ENCODE data around the gene DENND1A.

The DENND1A gene

DNA sequence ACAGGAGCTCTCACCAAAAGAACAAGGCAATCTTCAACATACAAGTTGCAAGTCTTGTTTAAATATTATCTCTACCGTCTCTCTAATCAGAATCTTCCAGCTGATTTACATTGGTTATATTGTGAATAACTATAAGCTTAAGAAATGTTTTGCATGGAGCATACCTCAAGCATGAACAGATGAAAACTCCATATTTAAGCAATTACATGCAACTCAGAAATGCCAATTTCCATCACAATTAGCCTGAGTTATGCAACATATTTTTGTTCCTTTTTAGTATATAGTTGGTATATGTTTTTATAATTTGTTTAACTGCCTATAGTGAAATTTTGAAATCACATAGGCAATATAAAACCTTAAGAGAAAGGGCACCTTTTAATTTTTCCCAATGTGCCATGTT, 142.5 kb downstream of the DENND1A start:
- no peak overlapping the region for H3K4me3 ChIP-seq (ENCODE audit: low read length)
- no peak for DNase-seq (ENCODE audit: low read depth)
- no peak for TF ChIP-seq CTCF (conservative IDR thresholded peaks at IDR 0.05; ENCODE audit: low read depth, low read length)

- TF ChIP-seq CTCF (conservative IDR thresholded peaks at IDR 0.05; ENCODE audit: low read depth, low read length), result no peak
- DNase-seq (ENCODE audit: low read depth), result no peak
- no peak overlapping the region for H3K4me3 ChIP-seq (ENCODE audit: low read length)
These were observed 145.4 kb downstream of the DENND1A start for GRCh38 chr9:123784518-123784917.

DNA sequence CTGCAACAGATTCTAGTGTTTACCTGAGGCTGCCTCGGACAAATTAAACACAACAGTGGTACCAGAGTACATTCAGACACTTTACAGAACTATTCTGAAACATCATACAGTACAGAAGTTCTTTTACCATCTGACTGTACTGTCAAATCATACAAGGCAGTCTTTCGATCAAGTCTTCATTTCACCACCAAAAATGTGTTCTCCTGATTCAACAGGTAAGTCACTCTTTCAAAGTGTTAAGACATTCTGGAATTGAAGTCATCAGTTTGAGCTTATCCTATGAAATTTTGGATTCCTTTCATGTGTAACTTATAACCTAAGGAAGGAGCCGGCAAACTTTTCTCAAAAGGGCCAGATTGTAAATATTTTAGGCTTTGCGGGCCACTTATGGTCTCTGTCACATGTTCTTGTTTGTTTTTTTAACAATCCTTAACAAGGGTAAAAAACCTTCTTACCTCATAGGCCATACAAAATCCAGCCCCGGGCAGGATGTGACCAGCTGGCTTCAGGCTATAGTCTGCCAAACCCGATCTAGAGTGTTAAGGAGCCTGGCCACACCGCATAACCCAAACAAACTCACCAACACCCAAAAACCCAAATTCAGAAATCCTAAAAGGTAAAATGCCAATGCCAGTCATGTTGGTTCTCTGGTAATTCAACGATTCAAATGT, 151.6 kb downstream of the DENND1A start:
- TF ChIP-seq CTCF (conservative IDR thresholded peaks at IDR 0.05; ENCODE audit: low read depth, low read length), result no peak
- DNase-seq (ENCODE audit: low read depth), result no peak
- no peak overlapping the region for H3K4me3 ChIP-seq (ENCODE audit: low read length)

DNA sequence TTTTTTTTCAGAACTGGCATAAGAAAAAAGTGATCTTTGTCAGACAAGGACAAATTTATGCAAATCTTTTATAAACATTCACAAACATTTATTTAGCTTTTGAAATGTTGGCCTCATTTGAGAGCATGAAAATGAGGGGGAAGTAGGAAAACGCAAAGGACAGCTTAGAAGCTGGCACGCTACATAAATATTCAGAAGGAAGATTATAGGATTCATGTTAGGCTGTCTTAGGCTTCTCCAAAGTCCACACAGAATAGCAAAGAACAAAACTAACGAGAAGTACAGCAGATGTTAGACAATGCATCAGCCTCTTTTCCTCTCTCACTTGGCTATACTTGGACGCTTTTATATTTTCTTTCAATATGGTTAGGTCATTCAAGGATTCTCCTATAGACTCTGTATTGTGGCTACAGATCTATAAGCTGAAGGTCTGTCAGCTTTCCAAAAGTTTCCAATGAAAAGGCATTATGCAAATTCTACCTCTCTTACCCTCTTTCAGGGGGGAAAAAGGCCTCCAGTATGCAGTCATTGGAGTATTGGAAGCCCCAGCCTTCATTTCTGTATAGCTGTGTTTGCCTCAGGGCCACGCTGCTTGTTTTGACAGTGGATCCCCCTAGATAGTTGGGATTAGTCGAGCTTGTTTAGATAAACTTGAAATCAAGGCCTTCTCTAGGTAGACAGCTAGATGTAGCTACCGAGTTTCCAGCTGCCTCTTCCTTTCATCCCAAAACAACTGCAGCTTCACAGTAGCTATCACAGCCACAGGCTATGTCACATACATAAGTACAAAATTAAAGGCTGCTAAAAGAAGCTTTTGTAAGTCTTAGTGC, 153.0 kb downstream of the DENND1A start:
- DNase-seq (ENCODE audit: low read depth), result no peak
- no peak overlapping the region for H3K4me3 ChIP-seq (ENCODE audit: low read length)
- no peak for TF ChIP-seq CTCF (conservative IDR thresholded peaks at IDR 0.05; ENCODE audit: low read depth, low read length)

- no peak for DNase-seq (ENCODE audit: low read depth)
- H3K4me3 ChIP-seq (ENCODE audit: low read length), result no peak overlapping the region
- TF ChIP-seq CTCF (conservative IDR thresholded peaks at IDR 0.05; ENCODE audit: low read depth, low read length), result no peak
These were observed 154.3 kb downstream of the DENND1A start for GRCh38 chr9:123775289-123776284.

GRCh38 chr9:123773783-123774182, 156.1 kb downstream of the DENND1A start:
- TF ChIP-seq CTCF (conservative IDR thresholded peaks at IDR 0.05; ENCODE audit: low read depth, low read length), result no peak
- DNase-seq (ENCODE audit: low read depth), result no peak
- H3K4me3 ChIP-seq (ENCODE audit: low read length), result no peak overlapping the region

All from retinal pigment epithelial cell (primary cell).